ENCODE data around the gene PRKAG2.
A peak's percentile ranks its signal among the peaks of the same experiment; 100 is the strongest.

PRKAG2 gene

GRCh38 chr7:151626422-151627115, 250.3 kb downstream of the PRKAG2 start:
- Histone ChIP-seq H3K4me1 (ENCODE audit: control insufficient read depth in 1 of 2, insufficient read depth in 2 of 2, low read length in 2 of 2) (peaks cover 13 to 27% of the 10 kb centered on the region in 2 donors), H3K4me3 (ENCODE audit: low read depth in 1 of 2, low read length in 2 of 2) (no peak overlapping the region), H3K27me3 (ENCODE audit: control insufficient read depth in 1 of 2, insufficient read depth in 2 of 2, low read length in 2 of 2) (no peaks in the 10 kb centered on the region), H3K27ac (ENCODE audit: low read depth, low read length) (no peak overlapping the region), H3K9me3 (ENCODE audit: control insufficient read depth in 1 of 2, low read length in 2 of 2) (no peaks in the 10 kb centered on the region), H3K9ac (ENCODE audit: low read depth in 1 of 2, low read length in 2 of 2) (peak overlapping the region in 1 of 2 donors; percentile 9), H3K36me3 (ENCODE audit: control insufficient read depth in 1 of 2, insufficient read depth in 2 of 2, low read length in 2 of 2) (peaks cover 0 to 3% of the 10 kb centered on the region in 2 donors)

GRCh38 chr7:151625606-151626005, 251.3 kb downstream of the PRKAG2 start:
- Histone ChIP-seq H3K36me3 (ENCODE audit: control insufficient read depth in 1 of 2, insufficient read depth in 2 of 2, low read length in 2 of 2) (peaks cover 0 to 3% of the 10 kb centered on the region in 2 donors), H3K4me3 (ENCODE audit: low read depth in 1 of 2, low read length in 2 of 2) (no peak overlapping the region), H3K27ac (ENCODE audit: low read depth, low read length) (no peak overlapping the region), H3K9me3 (ENCODE audit: control insufficient read depth in 1 of 2, low read length in 2 of 2) (no peaks in the 10 kb centered on the region), H3K27me3 (ENCODE audit: control insufficient read depth in 1 of 2, insufficient read depth in 2 of 2, low read length in 2 of 2) (no peaks in the 10 kb centered on the region), H3K9ac (ENCODE audit: low read depth in 1 of 2, low read length in 2 of 2) (no peak overlapping the region), H3K4me1 (ENCODE audit: control insufficient read depth in 1 of 2, insufficient read depth in 2 of 2, low read length in 2 of 2) (peaks cover 6 to 24% of the 10 kb centered on the region in 2 donors)

- no peak overlapping the region for H3K9ac ChIP-seq (ENCODE audit: low read depth in 1 of 2, low read length in 2 of 2)
- no peak overlapping the region for H3K27ac ChIP-seq (ENCODE audit: low read depth, low read length)
- peaks cover 6 to 20% of the 10 kb centered on the region in 2 donors for H3K4me1 ChIP-seq (ENCODE audit: control insufficient read depth in 1 of 2, insufficient read depth in 2 of 2, low read length in 2 of 2)
- no peak overlapping the region for H3K4me3 ChIP-seq (ENCODE audit: low read depth in 1 of 2, low read length in 2 of 2)
- H3K9me3 ChIP-seq (ENCODE audit: control insufficient read depth in 1 of 2, low read length in 2 of 2) = no peaks in the 10 kb centered on the region
- peaks cover 0 to 5% of the 10 kb centered on the region in 2 donors for H3K36me3 ChIP-seq (ENCODE audit: control insufficient read depth in 1 of 2, insufficient read depth in 2 of 2, low read length in 2 of 2)
- H3K27me3 ChIP-seq (ENCODE audit: control insufficient read depth in 1 of 2, insufficient read depth in 2 of 2, low read length in 2 of 2) = no peaks in the 10 kb centered on the region
These were observed 252.5 kb downstream of the PRKAG2 start for GRCh38 chr7:151624246-151624928.

GRCh38 chr7:151623766-151624165, 253.1 kb downstream of the PRKAG2 start:
- H3K36me3 ChIP-seq (ENCODE audit: control insufficient read depth in 1 of 2, insufficient read depth in 2 of 2, low read length in 2 of 2) = peaks cover 0 to 11% of the 10 kb centered on the region in 2 donors

GRCh38 chr7:151621961-151622360, 255.0 kb downstream of the PRKAG2 start:
- Histone ChIP-seq H3K4me1 (ENCODE audit: control insufficient read depth in 1 of 2, insufficient read depth in 2 of 2, low read length in 2 of 2) (peaks cover 6 to 20% of the 10 kb centered on the region in 2 donors), H3K27ac (ENCODE audit: low read depth, low read length) (no peak overlapping the region)

More at GRCh38 chr7:151623766-151624165, 253.1 kb downstream of the PRKAG2 start:
- H3K9ac ChIP-seq (ENCODE audit: low read depth in 1 of 2, low read length in 2 of 2) = no peak overlapping the region
- no peak overlapping the region for H3K27ac ChIP-seq (ENCODE audit: low read depth, low read length)
- no peaks in the 10 kb centered on the region for H3K27me3 ChIP-seq (ENCODE audit: control insufficient read depth in 1 of 2, insufficient read depth in 2 of 2, low read length in 2 of 2)
- no peaks in the 10 kb centered on the region for H3K9me3 ChIP-seq (ENCODE audit: control insufficient read depth in 1 of 2, low read length in 2 of 2)
- H3K4me1 ChIP-seq (ENCODE audit: control insufficient read depth in 1 of 2, insufficient read depth in 2 of 2, low read length in 2 of 2) = peaks cover 6 to 20% of the 10 kb centered on the region in 2 donors
- H3K4me3 ChIP-seq (ENCODE audit: low read depth in 1 of 2, low read length in 2 of 2) = no peak overlapping the region

GRCh38 chr7:151616443-151617213, 260.3 kb downstream of the PRKAG2 start:
- no peaks in the 10 kb centered on the region for H3K9me3 ChIP-seq (ENCODE audit: control insufficient read depth in 1 of 2, low read length in 2 of 2)
- H3K27me3 ChIP-seq (ENCODE audit: control insufficient read depth in 1 of 2, insufficient read depth in 2 of 2, low read length in 2 of 2) = no peaks in the 10 kb centered on the region
- H3K36me3 ChIP-seq (ENCODE audit: control insufficient read depth in 1 of 2, insufficient read depth in 2 of 2, low read length in 2 of 2) = peaks cover 3 to 26% of the 10 kb centered on the region in 2 donors
- H3K4me3 ChIP-seq (ENCODE audit: low read depth in 1 of 2, low read length in 2 of 2) = no peak overlapping the region
- H3K27ac ChIP-seq (ENCODE audit: low read depth, low read length) = no peak overlapping the region
- H3K9ac ChIP-seq (ENCODE audit: low read depth in 1 of 2, low read length in 2 of 2) = no peak overlapping the region
- peaks cover 0 to 4% of the 10 kb centered on the region in 2 donors for H3K4me1 ChIP-seq (ENCODE audit: control insufficient read depth in 1 of 2, insufficient read depth in 2 of 2, low read length in 2 of 2)

More at GRCh38 chr7:151621961-151622360, 255.0 kb downstream of the PRKAG2 start:
- H3K36me3 ChIP-seq (ENCODE audit: control insufficient read depth in 1 of 2, insufficient read depth in 2 of 2, low read length in 2 of 2) = peaks cover 0 to 11% of the 10 kb centered on the region in 2 donors
- no peaks in the 10 kb centered on the region for H3K27me3 ChIP-seq (ENCODE audit: control insufficient read depth in 1 of 2, insufficient read depth in 2 of 2, low read length in 2 of 2)
- no peak overlapping the region for H3K9ac ChIP-seq (ENCODE audit: low read depth in 1 of 2, low read length in 2 of 2)
- no peaks in the 10 kb centered on the region for H3K9me3 ChIP-seq (ENCODE audit: control insufficient read depth in 1 of 2, low read length in 2 of 2)
- H3K4me3 ChIP-seq (ENCODE audit: low read depth in 1 of 2, low read length in 2 of 2) = no peak overlapping the region

GRCh38 chr7:151615784-151616183, 261.1 kb downstream of the PRKAG2 start:
- Histone ChIP-seq H3K9ac (ENCODE audit: low read depth in 1 of 2, low read length in 2 of 2) (no peak overlapping the region), H3K4me3 (ENCODE audit: low read depth in 1 of 2, low read length in 2 of 2) (no peak overlapping the region), H3K4me1 (ENCODE audit: control insufficient read depth in 1 of 2, insufficient read depth in 2 of 2, low read length in 2 of 2) (peaks cover 0 to 4% of the 10 kb centered on the region in 2 donors), H3K27ac (ENCODE audit: low read depth, low read length) (no peak overlapping the region), H3K9me3 (ENCODE audit: control insufficient read depth in 1 of 2, low read length in 2 of 2) (no peaks in the 10 kb centered on the region), H3K36me3 (ENCODE audit: control insufficient read depth in 1 of 2, insufficient read depth in 2 of 2, low read length in 2 of 2) (peaks cover 6 to 26% of the 10 kb centered on the region in 2 donors), H3K27me3 (ENCODE audit: control insufficient read depth in 1 of 2, insufficient read depth in 2 of 2, low read length in 2 of 2) (no peaks in the 10 kb centered on the region)

GRCh38 chr7:151615058-151615457, 261.9 kb downstream of the PRKAG2 start:
- Histone ChIP-seq H3K27ac (ENCODE audit: low read depth, low read length) (no peak overlapping the region), H3K4me3 (ENCODE audit: low read depth in 1 of 2, low read length in 2 of 2) (no peak overlapping the region), H3K27me3 (ENCODE audit: control insufficient read depth in 1 of 2, insufficient read depth in 2 of 2, low read length in 2 of 2) (no peaks in the 10 kb centered on the region), H3K36me3 (ENCODE audit: control insufficient read depth in 1 of 2, insufficient read depth in 2 of 2, low read length in 2 of 2) (peaks cover 6 to 26% of the 10 kb centered on the region in 2 donors), H3K9me3 (ENCODE audit: control insufficient read depth in 1 of 2, low read length in 2 of 2) (no peaks in the 10 kb centered on the region), H3K4me1 (ENCODE audit: control insufficient read depth in 1 of 2, insufficient read depth in 2 of 2, low read length in 2 of 2) (peaks cover under 1 to 4% of the 10 kb centered on the region in 2 donors), H3K9ac (ENCODE audit: low read depth in 1 of 2, low read length in 2 of 2) (no peak overlapping the region)

GRCh38 chr7:151614019-151614418, 262.9 kb downstream of the PRKAG2 start:
- no peak overlapping the region for H3K27ac ChIP-seq (ENCODE audit: low read depth, low read length)
- no peaks in the 10 kb centered on the region for H3K9me3 ChIP-seq (ENCODE audit: control insufficient read depth in 1 of 2, low read length in 2 of 2)
- peaks cover 9 to 10% of the 10 kb centered on the region in 2 donors for H3K4me1 ChIP-seq (ENCODE audit: control insufficient read depth in 1 of 2, insufficient read depth in 2 of 2, low read length in 2 of 2)
- no peaks in the 10 kb centered on the region for H3K27me3 ChIP-seq (ENCODE audit: control insufficient read depth in 1 of 2, insufficient read depth in 2 of 2, low read length in 2 of 2)
- peaks cover 6 to 20% of the 10 kb centered on the region in 2 donors for H3K36me3 ChIP-seq (ENCODE audit: control insufficient read depth in 1 of 2, insufficient read depth in 2 of 2, low read length in 2 of 2)
- H3K4me3 ChIP-seq (ENCODE audit: low read depth in 1 of 2, low read length in 2 of 2) = no peak overlapping the region
- H3K9ac ChIP-seq (ENCODE audit: low read depth in 1 of 2, low read length in 2 of 2) = no peak overlapping the region

- Histone ChIP-seq H3K27me3 (ENCODE audit: control insufficient read depth in 1 of 2, insufficient read depth in 2 of 2, low read length in 2 of 2) (no peaks in the 10 kb centered on the region), H3K4me3 (ENCODE audit: low read depth in 1 of 2, low read length in 2 of 2) (no peak overlapping the region), H3K9me3 (ENCODE audit: control insufficient read depth in 1 of 2, low read length in 2 of 2) (no peaks in the 10 kb centered on the region), H3K9ac (ENCODE audit: low read depth in 1 of 2, low read length in 2 of 2) (no peak overlapping the region), H3K4me1 (ENCODE audit: control insufficient read depth in 1 of 2, insufficient read depth in 2 of 2, low read length in 2 of 2) (peaks cover 21 to 24% of the 10 kb centered on the region in 2 donors), H3K27ac (ENCODE audit: low read depth, low read length) (no peak overlapping the region), H3K36me3 (ENCODE audit: control insufficient read depth in 1 of 2, insufficient read depth in 2 of 2, low read length in 2 of 2) (peaks cover 6 to 17% of the 10 kb centered on the region in 2 donors)
These were observed 265.0 kb downstream of the PRKAG2 start for GRCh38 chr7:151611878-151612277.

Data from duodenal mucosa (tissue), 2 donors.